Activated T-cell treated with anti-CD3 and anti-CD28 coated beads for 1 hour (primary cell): ENCODE measurements around the gene CLMN.
A peak's percentile ranks its signal among the peaks of the same experiment; 100 is the strongest.
"Not testable (repeated sequence)": the region's sequence is repeated elsewhere in the genome, so short reads cannot be mapped to it uniquely, and the experiment has no call there.

Experiments used
- DNase-seq: peaks from one replicate; pipeline ENCODE4 v3.0.0-alpha.2; 2020; ENCODE audit warnings: low read depth

CLMN gene

GRCh38 chr14:95163132-95163531, 156.6 kb downstream of the CLMN start:
- no peak for DNase-seq

GRCh38 chr14:95162641-95163040, 157.1 kb downstream of the CLMN start:
- DNase-seq, result no peak

GRCh38 chr14:95157327-95158189, 162.2 kb downstream of the CLMN start, which contains the start of gene DICER1:
Gene DICER1, minus strand, starts transcription at chr14:95157529. Its CDS starts 24,071 bp downstream, at chr14:95133458.
- DNase-seq, result peak; percentile 96

DNA sequence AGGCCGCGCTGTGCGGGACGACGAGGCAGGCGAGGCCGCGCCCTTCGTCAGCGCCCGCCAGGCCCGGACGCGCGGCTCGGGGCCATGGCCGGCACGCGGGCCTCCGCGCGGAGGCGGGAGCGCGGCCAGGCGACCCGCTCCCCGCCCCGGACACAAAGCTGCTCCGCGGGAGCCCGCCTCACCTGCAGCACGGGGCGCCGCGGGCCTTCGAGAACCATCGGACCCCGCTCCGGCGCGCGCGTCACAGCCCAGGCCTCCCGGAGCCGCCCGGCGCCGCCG, 162.7 kb downstream of the CLMN start:
- no peak for DNase-seq

- peak; percentile 17 for DNase-seq
These were observed 163.3 kb downstream of the CLMN start for GRCh38 chr14:95156161-95157047.

DNA sequence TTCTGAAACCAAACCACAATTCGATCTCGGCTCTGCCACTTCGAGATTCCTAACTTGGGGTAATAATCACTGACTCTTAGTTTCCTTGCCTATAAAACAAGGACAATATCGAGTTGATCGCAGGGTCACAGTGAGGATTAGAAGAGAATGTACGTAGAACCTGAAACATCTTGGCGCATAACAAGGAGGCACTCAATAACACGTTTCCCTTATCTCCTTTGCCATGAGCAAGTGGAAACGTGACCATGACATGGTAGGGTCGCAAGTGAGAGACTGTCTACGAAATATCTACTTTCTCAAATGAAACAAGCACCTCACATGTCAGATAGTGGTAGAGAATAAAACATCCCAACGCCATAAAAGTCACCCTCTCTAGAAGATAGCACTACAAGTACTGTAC, 164.7 kb downstream of the CLMN start:
- no peak for DNase-seq

GRCh38 chr14:95153866-95154265, 165.8 kb downstream of the CLMN start:
- DNase-seq, result no peak

- no peak for DNase-seq
These were observed 168.1 kb downstream of the CLMN start for GRCh38 chr14:95151561-95151960.

- no peak for DNase-seq
These were observed 168.8 kb downstream of the CLMN start for GRCh38 chr14:95150910-95151309.

GRCh38 chr14:95149441-95149840, 170.3 kb downstream of the CLMN start:
- DNase-seq, result no peak

DNA sequence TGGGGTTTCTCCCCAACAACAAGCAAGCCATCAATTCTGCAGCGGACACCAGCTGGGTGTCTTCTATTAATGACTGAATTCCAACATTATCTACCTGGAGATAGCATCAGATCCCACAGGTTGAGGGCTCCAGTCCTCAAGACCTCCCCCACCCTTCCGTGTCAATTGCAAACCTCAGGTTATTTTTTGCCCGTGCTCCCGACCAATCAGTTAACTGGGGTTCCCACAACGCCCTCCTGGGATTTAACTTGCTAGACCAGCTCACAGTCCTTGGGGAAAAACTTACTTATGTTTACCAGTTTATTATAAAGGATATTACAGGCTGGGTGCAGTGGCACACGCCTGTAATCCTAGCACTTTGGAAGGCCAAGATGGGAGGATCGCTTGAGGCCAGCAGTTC, 172.1 kb downstream of the CLMN start:
- no peak for DNase-seq

- no peak for DNase-seq
These were observed 173.5 kb downstream of the CLMN start for GRCh38 chr14:95146079-95146771.

GRCh38 chr14:95144849-95145248, 174.9 kb downstream of the CLMN start:
- no peak for DNase-seq

DNA sequence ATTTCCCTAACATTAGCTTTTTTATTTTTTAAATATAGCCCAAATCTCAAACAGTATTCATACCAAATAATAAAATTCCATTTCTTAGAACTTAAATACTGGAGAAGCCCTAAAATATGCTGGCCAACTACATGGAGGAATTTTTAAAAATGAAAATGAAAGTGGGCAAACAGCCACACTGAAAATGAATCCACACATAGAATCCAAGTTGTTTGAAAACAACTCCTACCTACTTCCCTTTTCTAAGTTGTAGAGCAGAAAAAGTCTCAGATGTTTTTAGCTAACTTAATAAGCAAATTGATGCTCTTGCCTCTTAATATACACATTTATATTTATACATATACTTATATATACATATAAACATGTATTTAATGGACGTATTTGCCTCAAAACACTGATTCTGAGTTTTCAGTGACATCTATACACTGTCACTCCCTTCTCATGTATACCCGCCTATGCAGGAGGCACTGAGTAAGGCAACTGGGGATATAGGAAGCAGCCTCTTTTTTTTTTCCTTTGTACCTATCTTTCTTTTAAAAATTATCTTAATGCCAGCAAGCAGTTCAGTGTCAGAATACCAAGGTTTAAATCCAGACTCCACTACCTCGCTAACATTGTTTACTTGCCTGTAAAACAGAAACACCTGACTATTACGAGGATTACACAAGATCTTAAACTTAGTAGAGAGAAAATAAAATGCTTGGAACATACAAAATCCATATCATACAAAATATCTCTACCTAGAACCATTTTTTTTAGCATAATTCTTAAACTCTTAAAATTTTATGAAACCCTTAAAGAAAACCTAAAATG, 175.7 kb downstream of the CLMN start:
- DNase-seq, result no peak

DNA sequence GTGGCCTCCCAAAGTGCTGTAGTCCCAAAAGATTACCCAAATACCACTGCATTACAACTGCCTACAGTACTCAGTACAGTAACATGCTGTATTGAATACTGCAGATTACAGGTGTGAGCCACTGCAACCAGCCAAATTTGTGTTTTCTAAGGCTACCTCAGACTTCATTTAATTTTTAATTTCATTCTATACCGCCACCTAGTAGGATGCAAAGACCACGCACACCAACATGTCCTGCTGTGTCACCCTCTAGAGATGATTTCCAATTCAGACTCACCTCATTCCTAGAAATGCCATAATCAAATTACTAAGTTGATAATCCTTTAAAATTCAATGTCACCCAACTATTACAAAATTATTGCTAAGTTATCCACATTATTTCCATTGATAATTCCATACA, 177.5 kb downstream of the CLMN start:
- no peak for DNase-seq

DNA sequence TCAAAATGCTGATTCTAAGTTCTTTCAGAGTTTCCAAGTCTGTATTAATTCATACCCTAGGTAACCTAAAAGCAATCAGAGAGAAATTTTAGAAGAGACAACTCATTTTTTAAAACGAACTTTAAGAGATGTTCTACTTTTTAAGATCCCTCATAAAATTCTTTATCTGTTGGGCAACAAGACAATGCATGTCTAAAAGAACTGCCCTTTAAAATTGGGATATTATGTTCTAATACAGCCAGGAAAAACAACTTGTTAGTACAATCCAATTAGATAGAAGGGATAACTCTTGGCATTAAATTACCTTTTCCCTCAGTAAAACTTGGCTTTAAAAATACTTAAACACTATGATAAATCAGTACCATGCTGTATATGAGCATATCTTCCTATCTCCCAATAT, 178.0 kb downstream of the CLMN start:
- no peak for DNase-seq

- no peak for DNase-seq
These were observed 179.4 kb downstream of the CLMN start for GRCh38 chr14:95140060-95140858.

DNA sequence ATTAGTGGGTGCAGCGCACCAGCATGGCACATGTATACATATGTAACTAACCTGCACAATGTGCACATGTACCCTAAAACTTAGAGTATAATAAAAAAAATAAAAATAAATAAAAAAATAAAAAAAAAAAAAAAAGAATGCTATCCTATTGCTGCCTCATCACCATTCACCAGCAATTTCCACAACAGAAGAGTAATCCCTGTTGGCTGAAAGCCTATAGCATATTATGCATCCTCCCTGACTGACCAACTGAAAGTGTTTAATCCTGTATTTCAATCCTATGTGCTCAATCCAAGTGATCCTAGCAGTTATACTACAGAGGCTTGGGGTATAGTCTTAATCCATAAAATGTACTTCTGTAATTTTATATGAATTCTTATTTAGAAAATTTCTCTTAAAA, 180.8 kb downstream of the CLMN start:
- DNase-seq, result no peak

- not testable (repeated sequence) for DNase-seq
These were observed 181.3 kb downstream of the CLMN start for GRCh38 chr14:95138455-95138854.

GRCh38 chr14:95137804-95138167, 181.9 kb downstream of the CLMN start:
- no peak for DNase-seq
